Chondrocyte (in vitro differentiated cells): ENCODE data around the gene HECW1. TPM values are rescaled to one million over a fixed set of nuclear protein-coding genes. Genes with fewer than 3 reads are reported as not detected.

Source experiments
- DNase-seq: peaks from one replicate; pipeline ENCODE4 v3.0.0; 2021; ENCODE audit warnings: mixed read lengths, low spot score
- H3K27ac Mint-ChIP-seq: one replicate; pipeline ENCODE4 v1.8.0; 2021; ENCODE audit warnings: mild to moderate bottlenecking, moderate library complexity, mixed read lengths; ENCODE audit not compliant: unreplicated experiment
- H3K27me3 Mint-ChIP-seq: 2 replicates; pipeline ENCODE4 v1.8.0; 2021; ENCODE audit warnings: low read depth, mixed read lengths
- H3K36me3 Mint-ChIP-seq: 2 replicates; pipeline ENCODE4 v1.8.0; 2021; ENCODE audit warnings: low read depth, mixed read lengths
- H3K4me1 Mint-ChIP-seq: 2 replicates; pipeline ENCODE4 v1.8.0; 2021; ENCODE audit warnings: low read depth, mild to moderate bottlenecking, mixed read lengths
- H3K4me3 Mint-ChIP-seq: one replicate; pipeline ENCODE4 v1.8.0; 2021; ENCODE audit warnings: mild to moderate bottlenecking, moderate library complexity, mixed read lengths; ENCODE audit not compliant: unreplicated experiment
- H3K9me3 Mint-ChIP-seq: 2 replicates; pipeline ENCODE4 v1.8.0; 2021; ENCODE audit warnings: low read depth, mixed read lengths
- CTCF ChIP-seq: fragments of 200-600 bp; sonication (generic); IDR thresholded peaks from 2 replicates; pipeline ENCODE4 v1.5.0; 2021; ENCODE audit warnings: antibody characterized with exemption, mild to moderate bottlenecking, moderate library complexity
- total RNA-seq: library from RNA; stranded (reverse); gene quantifications from 3 replicates; pipeline ENCODE4 v1.2.1, GENCODE V29; 2021

The HECW1 gene
- total RNA-seq, 1 donor from 2014 or later = 1.9 TPM

- H3K36me3 Mint-ChIP-seq = no peaks in the 10 kb centered on the region
- H3K9me3 Mint-ChIP-seq = no peaks in the 10 kb centered on the region
- H3K4me3 Mint-ChIP-seq = no peak overlapping the region
- H3K27me3 Mint-ChIP-seq = peaks cover 3% of the 10 kb centered on the region
- H3K4me1 Mint-ChIP-seq = peaks cover 11% of the 10 kb centered on the region
- DNase-seq = no peak
- TF ChIP-seq CTCF = no peak
- no peak overlapping the region for H3K27ac Mint-ChIP-seq
Measured at GRCh38 chr7:43247757-43248156, 135.3 kb downstream of the HECW1 start.

GRCh38 chr7:43248553-43248952 is 136.1 kb downstream of the HECW1 start:
- H3K4me1 Mint-ChIP-seq = peaks cover 11% of the 10 kb centered on the region
- no peak for TF ChIP-seq CTCF
- H3K36me3 Mint-ChIP-seq = no peaks in the 10 kb centered on the region
- no peak for DNase-seq
- H3K9me3 Mint-ChIP-seq = no peaks in the 10 kb centered on the region
- H3K27me3 Mint-ChIP-seq = peaks cover 3% of the 10 kb centered on the region
- no peak overlapping the region for H3K4me3 Mint-ChIP-seq
- no peak overlapping the region for H3K27ac Mint-ChIP-seq

- TF ChIP-seq CTCF = no peak
- peaks cover 11% of the 10 kb centered on the region for H3K4me1 Mint-ChIP-seq
- H3K27me3 Mint-ChIP-seq = peaks cover 3% of the 10 kb centered on the region
- H3K27ac Mint-ChIP-seq = no peak overlapping the region
- H3K4me3 Mint-ChIP-seq = no peak overlapping the region
- no peaks in the 10 kb centered on the region for H3K9me3 Mint-ChIP-seq
- DNase-seq = no peak
- H3K36me3 Mint-ChIP-seq = no peaks in the 10 kb centered on the region
Measured at GRCh38 chr7:43248961-43249822, 136.7 kb downstream of the HECW1 start.

- H3K27ac Mint-ChIP-seq = no peak overlapping the region
Measured at GRCh38 chr7:43249823-43250145, 137.3 kb downstream of the HECW1 start.

More at GRCh38 chr7:43249823-43250145, 137.3 kb downstream of the HECW1 start:
- Mint-ChIP-seq H3K9me3 (no peaks in the 10 kb centered on the region), H3K4me1 (peaks cover 11% of the 10 kb centered on the region), H3K27me3 (peaks cover 3% of the 10 kb centered on the region), H3K4me3 (no peak overlapping the region), H3K36me3 (no peaks in the 10 kb centered on the region)
- no peak for DNase-seq
- no peak for TF ChIP-seq CTCF
